Measurements from ENCODE around the gene CD151.
A peak's percentile ranks its signal among the peaks of the same experiment; 100 is the strongest.

Gene CD151

DNA sequence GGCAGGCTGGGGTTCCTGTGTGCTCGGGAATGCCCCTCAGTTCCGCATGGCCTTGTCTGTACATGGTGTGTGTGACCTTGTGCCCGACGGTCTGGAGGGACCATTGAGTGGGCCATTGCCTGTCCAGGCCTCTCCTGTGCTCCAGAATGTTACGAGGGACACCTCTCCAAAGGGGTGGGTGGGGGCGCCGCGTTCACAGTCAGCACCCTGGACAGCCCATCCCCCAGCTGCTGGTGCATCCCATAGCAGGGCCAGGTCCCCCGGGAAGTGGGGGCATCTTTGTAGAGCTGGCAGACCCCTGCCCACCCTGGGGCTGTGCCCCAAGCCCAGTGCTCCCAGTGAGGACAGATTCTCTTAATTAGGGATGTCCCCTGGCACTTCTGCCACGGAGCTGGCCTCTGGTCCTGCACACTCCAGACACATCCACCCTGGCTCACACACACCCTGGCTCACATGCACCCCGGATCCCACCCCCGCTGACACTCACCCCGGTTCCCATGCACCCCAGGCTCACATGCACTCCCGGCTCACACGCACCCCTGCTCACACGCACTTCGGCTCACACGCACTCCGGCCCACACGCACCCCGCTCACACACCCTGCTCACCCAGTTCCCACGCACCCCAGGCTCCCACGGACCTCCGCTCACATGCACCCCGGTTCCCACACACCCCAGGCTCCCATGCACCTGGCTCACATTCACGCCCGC, 25.5 kb downstream of the CD151 start:
- no peak for DNase-seq (ENCODE audit: low read depth, low spot score)

DNA sequence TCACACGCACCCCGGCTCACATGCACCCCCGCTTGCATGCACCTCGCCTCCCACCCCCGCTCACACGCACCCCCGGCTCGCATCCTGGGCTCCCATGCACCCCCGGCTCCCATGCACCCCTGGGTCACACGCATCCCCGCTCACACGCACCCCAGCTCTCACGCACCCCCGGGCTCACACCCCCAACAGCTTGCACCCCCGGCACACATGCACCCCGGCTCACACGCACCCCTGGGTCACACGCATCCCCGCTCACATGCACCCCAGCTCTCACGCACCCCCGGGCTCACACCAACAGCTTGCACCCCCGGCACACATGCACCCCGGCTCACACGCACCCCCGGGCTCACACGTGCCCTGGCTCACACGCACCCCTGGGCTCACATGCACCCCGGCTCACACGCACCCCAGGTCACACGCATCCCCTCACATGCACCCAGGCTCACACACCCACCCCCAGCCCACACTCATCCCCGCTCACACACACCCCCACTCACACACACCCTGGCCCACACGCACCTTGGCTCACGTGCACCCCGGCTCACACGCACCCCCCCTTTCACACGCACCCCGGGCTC, 26.1 kb downstream of the CD151 start:
- no peak for DNase-seq (ENCODE audit: low read depth, low spot score)

DNA sequence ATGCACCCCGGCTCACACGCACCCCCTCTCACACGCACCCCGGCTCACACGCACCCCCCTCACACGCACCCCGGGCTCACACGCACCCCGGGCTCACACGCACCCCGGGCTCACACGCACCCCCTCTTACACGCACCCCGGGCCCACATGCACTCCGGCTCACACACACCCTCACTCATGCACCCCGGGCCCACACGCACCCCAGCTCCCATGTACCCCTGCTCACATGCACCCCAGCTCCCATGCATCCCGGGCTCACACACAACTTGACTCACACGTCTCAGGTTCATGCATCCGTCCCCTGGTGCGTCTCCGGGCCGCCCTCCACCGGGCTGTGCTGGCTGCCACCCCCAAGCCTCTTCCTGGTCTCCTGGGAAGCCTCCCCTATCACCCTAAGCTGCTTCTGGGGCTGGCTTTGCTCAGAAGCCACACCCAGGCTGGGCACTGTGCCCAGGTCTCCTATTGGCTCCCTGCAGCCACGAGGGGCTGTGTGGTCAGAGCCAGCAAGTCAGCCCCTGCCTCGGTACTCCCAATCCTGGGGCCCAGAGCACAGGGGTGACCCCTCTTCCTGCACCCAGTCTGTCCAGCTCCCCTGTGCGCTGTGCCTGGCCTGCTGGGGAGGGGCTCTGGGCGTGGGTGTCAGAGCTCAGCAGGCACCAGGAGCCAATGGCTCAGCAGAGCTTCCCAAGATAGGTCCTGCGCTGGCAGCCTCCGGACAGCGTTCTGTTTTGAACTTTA, 26.8 kb downstream of the CD151 start:
- DNase-seq (ENCODE audit: low read depth, low spot score): no peak

DNA sequence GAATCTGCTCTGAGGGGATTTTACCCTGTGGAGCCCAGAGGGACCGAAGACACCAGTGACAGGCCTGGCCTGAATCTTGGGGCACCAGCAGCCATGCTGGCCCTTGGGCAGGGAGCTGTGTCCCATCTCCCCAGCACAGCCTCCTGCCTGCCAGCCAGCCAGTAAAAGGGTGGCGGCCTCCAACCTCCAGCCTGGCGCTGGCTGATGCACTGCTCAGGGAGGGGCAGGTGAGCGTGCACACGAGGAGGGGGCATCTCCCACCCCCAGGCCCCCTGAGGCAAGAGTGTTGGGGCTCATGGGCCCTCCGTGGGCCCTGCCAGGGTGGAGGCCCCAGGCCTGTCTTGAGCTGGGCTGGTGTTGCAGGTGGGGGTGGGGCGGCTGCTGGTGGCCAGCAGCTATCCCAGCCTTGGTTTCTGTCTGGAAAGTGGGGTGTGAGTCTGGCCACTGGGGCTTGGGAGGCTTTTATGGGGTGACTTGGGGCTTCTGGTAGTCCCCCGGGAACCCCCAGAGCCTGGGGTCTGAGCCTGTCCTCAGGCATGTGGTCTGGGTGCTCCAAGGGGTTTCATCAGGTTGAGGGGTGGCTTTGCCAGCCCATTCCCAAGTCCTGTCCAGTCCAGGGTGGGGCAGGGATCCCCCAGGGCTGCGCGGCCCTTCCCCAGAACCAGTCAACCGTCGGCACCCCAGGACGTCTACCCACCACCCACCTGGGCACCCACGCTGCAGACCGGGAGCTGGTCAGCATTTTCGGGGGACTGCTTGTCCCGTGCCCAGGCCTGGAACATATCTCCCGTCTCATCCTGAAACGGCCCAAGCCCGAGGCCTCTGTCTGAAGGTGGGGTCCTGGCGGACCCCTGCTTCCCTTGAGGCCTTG, 27.7 kb downstream of the CD151 start:
- DNase-seq (ENCODE audit: low read depth, low spot score): no peak

DNA sequence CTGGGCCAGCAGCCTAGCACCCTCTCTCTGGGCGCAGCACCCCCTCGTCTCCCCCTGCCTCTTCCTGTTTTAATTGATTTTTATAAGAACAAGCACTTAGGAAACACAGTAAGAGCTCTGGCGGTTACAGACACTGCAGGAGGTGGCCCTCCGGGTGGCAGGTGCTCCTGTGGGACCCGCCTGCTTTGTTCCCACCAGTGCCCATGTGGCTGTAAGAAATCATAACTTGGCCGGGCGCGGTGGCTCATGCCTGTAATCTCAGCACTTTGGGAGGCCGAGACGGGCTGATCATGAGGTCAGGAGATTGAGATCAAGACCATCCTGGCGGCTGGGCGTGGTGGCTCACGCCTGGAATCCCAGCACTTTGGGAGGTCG, 28.3 kb downstream of the CD151 start:
- DNase-seq (ENCODE audit: low read depth, low spot score): no peak

DNA sequence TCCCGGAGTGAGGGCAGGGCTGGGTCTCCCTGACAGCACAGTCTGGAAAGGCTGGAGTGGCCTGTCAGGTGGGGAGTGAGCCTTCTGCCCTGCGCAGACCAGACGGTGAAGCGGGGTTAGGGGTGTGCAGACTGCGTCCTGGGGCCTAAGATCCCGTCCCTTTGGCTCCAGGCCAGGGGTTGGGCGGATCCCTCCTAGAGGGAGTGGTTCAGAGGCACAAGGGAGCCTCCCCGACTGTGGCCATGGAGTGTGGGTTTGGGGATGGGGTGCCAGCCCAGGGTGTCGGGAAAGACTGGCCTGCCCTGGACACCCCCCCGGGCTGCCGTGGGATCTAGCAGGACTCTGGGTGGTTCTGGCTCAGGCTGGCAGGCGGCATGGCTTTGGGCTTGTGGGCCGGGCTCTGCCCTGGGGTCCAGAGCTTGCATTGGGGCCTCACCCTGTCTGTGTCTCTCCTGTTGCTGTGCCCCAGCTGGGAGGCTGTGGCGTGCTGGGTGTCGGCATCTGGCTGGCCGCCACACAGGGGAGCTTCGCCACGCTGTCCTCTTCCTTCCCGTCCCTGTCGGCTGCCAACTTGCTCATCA, 29.4 kb downstream of the CD151 start:
- DNase-seq (ENCODE audit: low read depth, low spot score): peak; percentile 90

DNA sequence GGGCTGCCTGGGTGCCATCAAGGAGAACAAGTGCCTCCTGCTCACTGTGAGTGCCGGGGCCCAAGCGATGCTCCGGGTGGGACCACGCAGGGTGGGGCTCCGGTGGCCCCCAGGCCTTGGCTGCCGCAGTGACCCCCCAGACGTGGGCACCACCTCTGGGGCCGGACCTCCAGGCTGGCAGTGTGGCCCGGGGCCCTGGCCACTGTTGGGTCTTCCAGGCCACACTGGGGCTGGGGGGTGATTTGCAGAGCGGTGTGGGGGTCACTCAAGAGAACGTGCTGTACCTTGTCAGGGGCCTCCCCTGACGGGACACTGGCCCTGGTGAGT, 29.9 kb downstream of the CD151 start:
- no peak for DNase-seq (ENCODE audit: low read depth, low spot score)

DNA sequence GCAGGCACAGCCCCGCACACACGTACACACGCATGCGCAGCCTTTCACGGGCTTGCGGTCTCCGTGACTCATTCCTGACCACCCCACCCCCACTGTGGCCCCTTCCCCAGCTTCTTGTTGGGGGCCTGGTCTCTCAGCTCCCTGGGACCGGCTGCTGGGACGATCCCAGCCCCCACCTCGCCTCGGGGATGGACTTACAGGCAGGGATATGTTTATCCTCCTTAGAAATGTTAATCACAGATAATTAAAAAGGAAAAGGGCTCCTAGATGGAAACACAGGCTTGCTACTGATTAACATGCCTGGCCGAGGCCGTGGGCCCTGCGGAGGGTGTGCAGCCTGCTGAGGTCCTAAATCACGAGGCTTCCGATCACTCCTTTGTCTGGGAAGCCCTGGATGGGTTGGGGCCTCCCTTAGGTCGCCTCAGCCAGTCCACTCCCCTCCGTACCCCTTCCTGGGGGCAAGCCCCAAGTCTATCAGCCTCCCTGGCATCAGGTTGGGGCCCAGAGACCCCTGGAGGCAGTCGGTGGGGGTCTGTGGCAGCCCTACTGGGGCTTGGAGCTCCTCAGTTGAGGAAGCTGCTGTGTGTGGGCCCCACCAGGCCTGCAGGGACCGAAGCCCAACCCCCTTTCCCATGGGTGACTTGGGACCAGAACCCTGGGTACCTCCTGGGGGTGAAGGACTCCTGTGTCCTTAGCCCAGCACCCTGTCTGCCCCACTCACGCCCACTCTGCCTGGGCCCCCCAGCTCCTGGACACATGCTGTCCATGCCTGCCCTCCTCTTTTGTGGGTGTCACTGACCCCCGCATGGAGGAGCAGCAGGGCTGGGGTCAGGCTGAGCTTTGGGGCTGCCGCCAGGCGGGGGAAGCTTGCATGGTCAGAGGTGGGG, 30.5 kb downstream of the CD151 start:
- peak; percentile 81 for DNase-seq (ENCODE audit: low read depth, low spot score)

DNA sequence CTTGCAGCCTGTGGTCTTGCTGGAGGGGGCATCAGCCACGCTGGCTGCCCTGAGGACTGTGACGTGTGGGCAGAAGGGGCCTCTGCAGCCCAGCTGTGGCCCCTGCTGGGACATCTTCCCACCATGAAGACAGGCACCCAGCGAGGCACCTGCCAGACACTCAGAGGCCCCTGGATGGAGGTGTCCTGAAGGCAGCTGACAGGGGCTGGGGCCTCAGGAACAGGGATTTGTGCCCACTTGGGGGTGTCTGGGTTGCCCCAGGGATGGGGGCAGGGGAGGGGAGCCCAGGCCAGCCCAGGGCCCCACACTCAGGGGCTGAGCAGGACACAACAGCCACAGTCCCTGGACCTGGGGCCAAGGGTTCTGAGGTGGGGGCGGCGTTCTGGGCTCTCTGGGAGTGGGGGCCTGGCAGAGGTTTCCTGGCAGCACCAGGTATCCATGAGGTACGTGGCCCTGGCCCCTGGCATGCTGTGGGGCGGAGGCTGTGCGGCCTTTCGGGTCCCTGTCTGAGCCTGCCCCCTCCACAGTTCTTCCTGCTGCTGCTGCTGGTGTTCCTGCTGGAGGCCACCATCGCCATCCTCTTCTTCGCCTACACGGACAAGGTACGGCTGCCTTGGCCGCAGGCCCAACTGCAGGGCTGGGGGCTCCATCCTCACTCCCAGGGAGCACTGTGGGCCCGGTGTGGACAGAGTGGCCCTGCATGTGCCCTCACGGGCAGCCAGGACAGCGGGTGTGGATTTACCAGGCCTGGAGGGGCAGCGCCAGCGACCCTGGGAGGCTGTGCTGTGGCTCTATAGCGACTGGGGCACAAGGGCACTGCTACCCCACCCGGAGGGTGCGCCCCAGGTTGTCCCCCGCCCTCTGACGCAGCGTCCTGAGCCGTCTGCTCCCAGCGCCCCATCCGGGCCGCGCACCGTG, 31.4 kb downstream of the CD151 start:
- DNase-seq (ENCODE audit: low read depth, low spot score): no peak

DNA sequence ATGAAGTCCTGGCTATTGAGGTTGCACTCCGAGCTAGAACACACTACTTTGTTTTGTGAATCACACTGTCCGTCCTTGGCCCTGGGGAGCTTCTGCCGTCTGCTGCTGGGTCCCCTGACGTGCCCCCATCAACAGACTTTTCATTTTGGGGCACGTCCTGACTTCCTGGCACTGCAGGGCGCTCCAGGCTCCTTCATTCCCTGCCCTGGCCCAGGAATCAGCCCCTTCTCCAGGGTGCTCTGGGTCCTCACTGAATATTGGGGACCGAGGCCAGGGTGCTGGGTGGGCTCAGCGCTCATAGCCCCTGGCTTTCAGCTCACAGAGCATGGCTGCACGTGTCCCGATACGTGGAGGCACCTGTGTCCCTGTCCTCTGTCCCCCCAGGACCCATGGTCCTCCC, 32.1 kb downstream of the CD151 start:
- DNase-seq (ENCODE audit: low read depth, low spot score): no peak

DNA sequence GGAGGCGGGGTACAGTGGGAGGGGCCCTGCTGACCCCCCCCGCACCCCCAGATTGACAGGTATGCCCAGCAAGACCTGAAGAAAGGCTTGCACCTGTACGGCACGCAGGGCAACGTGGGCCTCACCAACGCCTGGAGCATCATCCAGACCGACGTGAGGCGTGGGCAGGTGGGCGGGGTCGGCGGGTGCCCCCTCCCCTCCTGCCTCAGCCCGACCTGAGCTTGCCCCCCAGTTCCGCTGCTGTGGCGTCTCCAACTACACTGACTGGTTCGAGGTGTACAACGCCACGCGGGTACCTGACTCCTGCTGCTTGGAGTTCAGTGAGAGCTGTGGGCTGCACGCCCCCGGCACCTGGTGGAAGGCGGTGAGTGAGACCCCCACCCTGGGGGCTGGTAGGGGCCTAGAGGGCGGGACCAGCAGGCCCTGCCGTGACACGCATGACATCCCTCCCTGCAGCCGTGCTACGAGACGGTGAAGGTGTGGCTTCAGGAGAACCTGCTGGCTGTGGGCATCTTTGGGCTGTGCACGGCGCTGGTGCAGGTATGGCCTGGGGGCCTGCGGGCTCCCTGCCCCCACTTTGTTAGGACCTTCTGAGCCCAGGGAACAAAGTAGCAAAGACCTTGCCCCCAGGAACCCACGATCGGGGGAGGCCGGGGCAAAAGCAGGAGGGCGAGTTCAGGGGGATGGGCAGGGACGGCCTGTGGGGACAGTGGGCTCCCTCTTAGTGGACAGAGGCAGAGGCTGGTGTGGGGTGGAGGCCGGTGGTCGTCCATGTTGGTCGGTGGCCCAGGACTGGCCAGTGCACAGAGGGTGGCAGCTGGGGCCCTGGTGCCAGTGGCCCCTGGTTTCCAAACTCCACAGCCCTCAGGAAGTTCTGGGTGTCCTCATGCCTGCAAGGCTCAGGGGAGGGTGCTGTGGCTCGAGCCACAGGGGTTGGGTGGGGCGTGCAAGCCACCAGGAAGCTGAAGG, 33.0 kb downstream of the CD151 start:
- DNase-seq (ENCODE audit: low read depth, low spot score): no peak

DNA sequence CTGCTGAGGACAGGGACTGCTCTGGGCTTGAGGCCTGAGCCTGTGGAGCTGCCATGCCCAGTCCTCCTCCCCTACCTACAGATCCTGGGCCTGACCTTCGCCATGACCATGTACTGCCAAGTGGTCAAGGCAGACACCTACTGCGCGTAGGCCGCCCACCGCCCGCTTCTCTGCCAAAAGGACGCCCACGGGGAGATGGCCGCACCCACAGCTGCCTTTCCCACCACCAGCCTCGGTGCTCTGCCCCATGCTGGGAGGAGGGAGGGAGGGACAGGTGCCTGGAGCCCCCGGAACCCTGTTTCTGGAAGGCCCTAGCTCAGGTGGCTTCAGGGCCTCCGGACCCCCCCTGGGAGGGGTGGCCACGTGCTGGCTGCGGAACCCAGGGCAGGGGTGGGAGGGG, 33.7 kb downstream of the CD151 start:
- no peak for DNase-seq (ENCODE audit: low read depth, low spot score)

DNA sequence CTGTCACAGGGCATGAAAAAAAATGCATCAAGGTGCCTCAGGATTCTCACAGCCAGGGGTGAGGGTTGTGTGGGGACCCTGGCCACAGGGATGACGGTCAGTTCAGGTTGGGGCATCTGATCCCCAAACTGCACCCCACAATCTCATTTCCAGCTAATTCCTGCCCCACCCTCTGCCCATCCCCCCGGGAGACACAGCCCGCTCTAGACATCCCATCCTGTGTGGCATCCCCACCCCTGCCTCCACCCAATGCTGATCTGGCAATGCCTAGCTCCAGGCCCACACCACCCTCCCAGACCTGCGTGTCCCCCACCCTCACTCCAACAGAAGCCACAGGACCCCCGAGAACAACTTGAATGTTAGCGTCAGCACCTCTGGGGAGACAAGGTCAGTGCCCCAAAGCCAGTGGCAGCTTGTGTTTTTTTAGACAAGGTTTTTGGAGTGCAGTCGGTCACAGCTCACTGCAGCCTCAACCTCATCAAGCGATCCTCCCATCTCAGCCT, 35.2 kb downstream of the CD151 start:
- DNase-seq (ENCODE audit: low read depth, low spot score): no peak

DNA sequence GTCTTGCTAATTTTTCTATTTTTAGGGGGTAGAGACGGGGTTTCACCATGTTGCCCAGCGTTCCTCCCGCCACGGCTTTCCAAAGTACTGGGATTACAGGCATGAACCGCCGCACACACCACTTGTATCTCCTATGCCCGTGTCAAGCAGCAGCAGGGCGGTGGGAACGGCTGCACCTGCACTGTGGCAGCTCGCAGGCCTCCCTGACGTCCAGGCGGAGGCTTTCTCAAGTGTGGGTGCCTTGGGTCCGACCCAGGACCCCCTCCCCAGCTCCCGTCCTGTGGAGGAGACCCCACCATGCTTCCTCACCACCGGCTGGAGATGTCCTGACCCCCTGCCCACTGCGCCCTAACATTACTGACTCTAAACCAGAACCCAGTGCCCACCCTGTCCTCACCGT, 35.6 kb downstream of the CD151 start:
- DNase-seq (ENCODE audit: low read depth, low spot score): no peak

DNA sequence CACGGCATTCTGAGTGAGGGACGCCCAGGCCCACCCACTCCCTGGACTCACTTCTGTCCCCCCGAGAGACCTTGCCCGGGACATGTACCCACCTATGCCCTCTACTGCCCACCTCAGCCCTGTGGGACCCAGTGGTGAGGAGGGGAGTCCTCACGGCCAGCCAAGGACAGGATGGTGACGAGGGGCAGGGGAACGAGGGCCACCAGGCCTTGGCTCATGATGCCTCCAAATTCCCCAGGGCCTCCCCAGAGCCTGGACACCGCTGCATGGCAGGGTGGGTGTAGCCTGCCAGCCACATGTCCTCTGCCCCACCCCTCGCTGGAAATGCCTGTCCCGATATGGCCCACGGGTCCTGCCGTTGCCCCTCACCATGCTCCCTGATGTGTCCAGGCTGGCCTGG, 36.0 kb downstream of the CD151 start:
- no peak for DNase-seq (ENCODE audit: low read depth, low spot score)

DNA sequence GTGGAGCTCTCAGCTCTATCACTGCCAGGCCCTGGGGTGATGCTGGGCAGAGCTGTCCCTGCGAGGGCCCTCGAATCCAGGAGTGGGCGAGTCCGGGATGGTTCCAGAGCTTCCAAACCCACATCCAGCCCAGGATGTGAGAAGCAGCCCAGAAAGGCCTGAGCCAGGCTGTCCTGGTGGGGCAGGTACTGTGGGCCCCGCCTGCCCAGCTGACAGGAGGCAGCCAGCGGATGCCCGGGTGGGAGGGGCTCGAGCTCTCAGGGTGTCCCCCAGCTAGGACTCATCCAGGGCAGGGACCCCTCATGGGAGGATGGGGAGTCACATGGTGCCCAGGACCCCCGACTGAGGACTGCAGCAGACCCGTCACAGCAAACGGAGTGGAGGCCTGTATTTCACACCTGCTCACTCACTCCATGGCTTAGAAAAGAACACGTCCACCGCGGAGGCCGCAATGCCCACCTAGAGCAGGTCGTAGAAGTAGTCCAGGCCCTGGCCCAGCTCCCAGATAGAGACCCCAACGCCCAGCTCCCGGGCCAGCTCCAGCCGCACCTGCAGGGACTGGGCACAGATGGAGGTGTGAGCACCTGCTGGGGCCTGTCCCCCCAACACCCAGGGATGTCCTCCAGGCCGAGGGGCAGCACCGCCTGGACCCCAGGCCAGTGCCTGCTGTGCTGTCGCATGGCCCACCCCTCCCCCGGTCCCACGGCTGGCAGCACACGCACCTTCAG, 36.8 kb downstream of the CD151 start:
- DNase-seq (ENCODE audit: low read depth, low spot score): no peak

DNA sequence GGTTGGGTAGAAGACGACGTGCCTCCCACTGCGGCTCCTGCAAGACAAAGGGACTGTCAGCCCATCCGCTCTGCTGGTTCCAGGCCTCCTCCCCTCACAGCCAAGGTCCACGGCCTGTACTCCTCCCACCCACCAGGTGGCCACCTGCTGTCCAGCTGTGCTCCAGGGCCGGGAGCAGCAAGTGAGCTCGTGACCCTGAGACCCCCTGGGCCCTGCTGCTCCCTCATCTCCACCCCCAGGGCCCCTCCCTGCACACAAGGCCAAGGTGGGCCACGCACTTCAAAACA, 37.3 kb downstream of the CD151 start:
- DNase-seq (ENCODE audit: low read depth, low spot score): peak; percentile 55

DNA sequence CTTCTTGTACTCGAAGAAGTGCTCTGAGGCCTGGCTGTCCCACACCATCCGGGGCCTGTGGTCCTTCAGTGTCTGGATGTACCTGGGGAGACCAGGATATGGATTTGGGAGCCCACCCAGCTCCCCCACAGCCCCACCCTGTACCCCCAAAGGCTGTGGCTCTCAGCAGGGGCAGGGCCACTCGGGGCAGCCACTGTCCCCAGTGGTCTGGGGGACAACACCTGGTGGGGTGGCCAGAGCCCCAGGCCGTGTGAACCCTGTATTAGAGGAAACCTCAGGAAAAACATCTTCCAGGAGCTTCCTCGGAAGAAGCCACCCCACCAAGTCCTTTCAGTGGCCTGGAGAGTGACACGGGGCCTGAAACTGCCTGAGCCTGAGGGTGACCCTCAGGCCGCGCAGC, 37.7 kb downstream of the CD151 start:
- DNase-seq (ENCODE audit: low read depth, low spot score): no peak
